ENCODE data around the gene GPR146. TPM values are rescaled to one million over a fixed set of nuclear protein-coding genes. Genes with fewer than 3 reads are reported as not detected.

Gene GPR146
- total and polyA plus RNA-seq, 2 of the 4 experiments (the other 2 are of a cell fraction): 2.2 to 3.4 TPM

DNA sequence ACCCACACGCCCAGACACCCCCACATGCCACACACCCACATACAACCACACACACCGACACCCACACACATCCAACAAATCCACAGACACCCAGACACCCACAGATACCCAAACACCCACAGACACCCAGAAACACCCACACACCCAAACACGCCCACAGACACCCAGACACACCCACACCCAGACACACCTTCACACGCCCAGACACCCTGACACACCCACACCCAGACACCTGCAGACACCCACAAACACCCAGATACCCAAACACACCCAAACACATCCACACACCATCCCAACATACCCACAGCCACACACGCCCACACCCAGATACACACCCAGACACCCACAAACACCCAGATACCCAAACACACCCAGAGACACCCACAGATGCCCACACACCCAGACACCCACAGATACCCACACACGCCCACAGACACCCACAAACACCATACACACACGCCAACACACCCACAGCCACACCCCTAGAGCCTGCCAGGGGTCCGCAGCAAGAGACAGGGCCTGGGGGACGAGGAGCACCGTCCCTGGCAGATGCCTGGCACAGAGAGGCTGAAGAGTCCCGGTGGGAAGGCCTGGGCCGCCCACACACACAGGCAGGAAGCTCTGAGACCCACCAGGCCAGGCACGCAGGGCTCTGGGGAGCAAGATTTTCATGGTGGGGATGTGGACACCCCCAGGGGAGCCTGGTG is 32.9 kb upstream of the GPR146 start:
- WGBS, 2 experiments (ENCODE audit: extremely low coverage in 2 of 2, insufficient read length in 1 of 2): 96% methylated on average over 4 of the region's 13 CpGs; no CpG with 5 or more reads in 1 of the 2 experiments
- ATAC-seq (ENCODE audit: low read depth): no peak

More for the DNA sequence above, 32.9 kb upstream of the GPR146 start:
- Histone ChIP-seq H3K56ac (ENCODE audit: extremely low read depth, insufficient read depth, low read length) (no peak overlapping the region), H2AK9ac (replicated peaks; ENCODE audit: low read depth, low read length, poor library complexity) (peak overlapping the region; percentile 72), H2AFZ (replicated peaks; ENCODE audit: low read length, poor library complexity) (no peak overlapping the region), H3K27me3 (ENCODE audit: control insufficient read depth, insufficient read depth, low read length) (no peaks in the 10 kb centered on the region), H3K23ac (ENCODE audit: low read depth, low read length) (no peak overlapping the region), H3K4ac (ENCODE audit: low read depth, low read length) (no peak overlapping the region), H4K91ac (ENCODE audit: insufficient read depth, low read depth, low read length) (no peak overlapping the region), H3K4me1 (ENCODE audit: control insufficient read depth, insufficient read depth, low read length) (no peaks in the 10 kb centered on the region), H3K79me1 (ENCODE audit: low read depth in 1 of 2, low read length in 2 of 2) (peaks cover 0 to 43% of the 10 kb centered on the region in 2 experiments; a peak in 3 of 4 replicates), H3K27ac (ENCODE audit: insufficient read depth, low read length) (no peak overlapping the region), H3K9ac (ENCODE audit: low read depth, low read length) (no peak overlapping the region), H4K5ac (ENCODE audit: low read depth, low read length) (no peak overlapping the region), H3K9me1 (ENCODE audit: insufficient read depth, low read length) (peaks cover 4% of the 10 kb centered on the region), H2BK120ac (ENCODE audit: low read depth, low read length) (no peak overlapping the region), H4K8ac (ENCODE audit: low read depth in 2 of 2, low read length in 2 of 2) (no peak overlapping the region), H4K20me1 (ENCODE audit: insufficient read depth, low read length) (peaks cover 33% of the 10 kb centered on the region), H2BK15ac (ENCODE audit: low read depth, low read length) (no peak overlapping the region), H3K14ac (replicated peaks; ENCODE audit: low read depth, low read length) (no peak overlapping the region), H2AK5ac (ENCODE audit: low read depth, low read length) (no peak overlapping the region), H3K18ac (ENCODE audit: low read depth, low read length) (no peak overlapping the region), H3K4me3 (ENCODE audit: insufficient read depth, low read depth, low read length) (no peak overlapping the region), H3K36me3 (ENCODE audit: control insufficient read depth, insufficient read depth, low read length) (peaks cover 20% of the 10 kb centered on the region), H3K4me2 (ENCODE audit: low read depth, low read length) (no peak overlapping the region), H2BK20ac (ENCODE audit: low read depth, low read length) (no peak overlapping the region), H3K9me3 (ENCODE audit: control insufficient read depth, insufficient read depth, low read length) (no peaks in the 10 kb centered on the region), H2BK5ac (ENCODE audit: low read depth, low read length, poor library complexity, severe bottlenecking) (peak overlapping the region; percentile 59)
- in situ Hi-C loops (cut with MboI; ENCODE audit: low sequenced_read_pairs): no loop called here
- dilution Hi-C loops (cut with HindIII; ENCODE audit: low sequenced_read_pairs, unreplicated experiment): no loop called here
- TF ChIP-seq MXI1 (IDR thresholded peaks at IDR 0.05; ENCODE audit: borderline replicate concordance, low read depth, low read length): no peak
- TF ChIP-seq BHLHE40 (IDR thresholded peaks at IDR 0.05; ENCODE audit: low read depth, low read length): no peak
- TF ChIP-seq, protein P1, sequence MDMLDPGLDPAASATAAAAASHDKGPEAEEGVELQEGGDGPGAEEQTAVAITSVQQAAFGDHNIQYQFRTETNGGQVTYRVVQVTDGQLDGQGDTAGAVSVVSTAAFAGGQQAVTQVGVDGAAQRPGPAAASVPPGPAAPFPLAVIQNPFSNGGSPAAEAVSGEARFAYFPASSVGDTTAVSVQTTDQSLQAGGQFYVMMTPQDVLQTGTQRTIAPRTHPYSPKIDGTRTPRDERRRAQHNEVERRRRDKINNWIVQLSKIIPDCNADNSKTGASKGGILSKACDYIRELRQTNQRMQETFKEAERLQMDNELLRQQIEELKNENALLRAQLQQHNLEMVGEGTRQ (IDR thresholded peaks at IDR 0.05; ENCODE audit: low read depth, low read length): no peak
- no peak for TF ChIP-seq RAD21 (IDR thresholded peaks at IDR 0.05; ENCODE audit: low read length)
- TF ChIP-seq MAZ (IDR thresholded peaks at IDR 0.05; ENCODE audit: borderline replicate concordance, low read depth, low read length): no peak
- BruUV-seq (replicated peaks): no TSS peak
- POLR2A ChIA-PET (ENCODE audit: unreplicated experiment): no interaction called here
- CTCF ChIA-PET: no interaction called here
- intact Hi-C loops (cut with micrococcal nuclease): no loop called here
- DNase-seq: no peak
